C4-2B (cell line): ENCODE measurements around the gene CGB1.

Source experiments
- CTCF ChIP-seq: fragments of 450-650 bp; conservative IDR thresholded peaks from 2 replicates; pipeline ENCODE4 v1.5.1; 2017; ENCODE audit warnings: mild to moderate bottlenecking
- ZFX ChIP-seq: fragments of 450-650 bp; IDR thresholded peaks from 2 replicates; pipeline ENCODE4 v1.6.1; 2017

- TF ChIP-seq CTCF: no peak
- no peak for TF ChIP-seq ZFX
Measured at GRCh38 chr19:49086296-49086695, 49.6 kb upstream of the CGB1 start.
